A673 (cell line): ENCODE results near the gene FMO2. TPM values are rescaled to one million over a fixed set of nuclear protein-coding genes. Genes with fewer than 3 reads are reported as not detected.
A peak's percentile ranks its signal among the peaks of the same experiment; 100 is the strongest.
"Not testable (repeated sequence)": the region's sequence is repeated elsewhere in the genome, so short reads cannot be mapped to it uniquely, and the experiment has no call there.

Experiments
- BruUV-seq: library from RNA; stranded (reverse); fragments of 400-500 nt; replicated peaks from 2 replicates; lab custom pipeline; 2021; lab: Mats Ljungman, UMichigan
- CTCF ChIA-PET: fragments of 300-600 bp; sonication (Branson Sonifier 250); formaldehyde crosslinking; loops from one replicate; lab custom pipeline; 2022; ENCODE audit warnings: antibody characterized with exemption; lab: Charles Lee
- POLR2A ChIA-PET: fragments of 300-600 bp; sonication (Branson Sonifier 250); formaldehyde crosslinking; loops from one replicate; lab custom pipeline; 2022; ENCODE audit warnings: antibody characterized with exemption; ENCODE audit not compliant: low non-redundant PET; lab: Charles Lee
- DNase-seq: peaks from one replicate; pipeline ENCODE4 v3.0.0-alpha.2; 2015; ENCODE audit warnings: low spot score
- H3K27ac ChIP-seq: fragments of 200-600 bp; sonication (generic); 2 replicates; pipeline ENCODE4 v1.5.1; 2016; ENCODE audit warnings: mixed run types, low read depth, mild to moderate bottlenecking, mixed read lengths, antibody characterized with exemption, low read length; ENCODE audit not compliant: poor library complexity, severe bottlenecking
- H3K27me3 ChIP-seq: fragments of 200-600 bp; sonication (generic); replicated peaks from 2 replicates; pipeline ENCODE4 v1.6.1; 2017; ENCODE audit warnings: mixed run types, low read depth, mild to moderate bottlenecking, mixed read lengths, antibody characterized with exemption, low read length; ENCODE audit not compliant: insufficient read depth, poor library complexity
- H3K36me3 ChIP-seq: fragments of 200-600 bp; sonication (generic); 2 replicates; pipeline ENCODE4 v1.6.1; 2016; ENCODE audit warnings: mixed run types, mild to moderate bottlenecking, mixed read lengths, antibody characterized with exemption, low read length; ENCODE audit not compliant: insufficient read depth, poor library complexity, severe bottlenecking
- H3K4me1 ChIP-seq: fragments of 200-600 bp; sonication (generic); 2 replicates; pipeline ENCODE4 v1.6.1; 2017; ENCODE audit warnings: mixed run types, mild to moderate bottlenecking, mixed read lengths, antibody characterized with exemption, low read length; ENCODE audit not compliant: insufficient read depth, poor library complexity, severe bottlenecking
- H3K4me3 ChIP-seq: fragments of 200-600 bp; sonication (generic); 2 replicates; pipeline ENCODE4 v1.5.1; 2016; ENCODE audit warnings: low read depth, mixed run types, mild to moderate bottlenecking, mixed read lengths, low read length; ENCODE audit not compliant: poor library complexity, severe bottlenecking
- H3K9me3 ChIP-seq: fragments of 200-600 bp; sonication (generic); 2 replicates; pipeline ENCODE4 v1.6.1; 2016; ENCODE audit warnings: mixed run types, low read depth, mild to moderate bottlenecking, mixed read lengths, antibody characterized with exemption, low read length; ENCODE audit not compliant: poor library complexity, severe bottlenecking
- EZH2 ChIP-seq: fragments of 200-600 bp; sonication (generic); IDR thresholded peaks from 2 replicates; pipeline ENCODE4 v1.6.1; 2017; ENCODE audit warnings: borderline replicate concordance, low read depth, mild to moderate bottlenecking, mixed read lengths, antibody characterized with exemption, low read length; ENCODE audit not compliant: poor library complexity, severe bottlenecking
- intact Hi-C: fragments of 100-400 bp; cut with micrococcal nuclease; formaldehyde crosslinking; loops from one replicate; pipeline ENCODE4 v1.10.0; 2022; ENCODE audit not compliant: unreplicated experiment
- total RNA-seq: library from RNA; stranded (reverse); gene quantifications from 2 replicates; pipeline ENCODE4 v1.2.3, GENCODE V29; 2021
- TF ChIP-seq, protein P1 (sequence below): fragments of 300-800, 200-600 bp; sonication (generic); conservative IDR thresholded peaks from 2 replicates; pipeline ENCODE4 v1.5.1; 2017; ENCODE audit warnings: low read depth, mild to moderate bottlenecking, antibody characterized with exemption, low read length, moderate library complexity, mixed read lengths

Gene FMO2
- total RNA-seq, 1 experiment from 2014 or later = not detected

DNA sequence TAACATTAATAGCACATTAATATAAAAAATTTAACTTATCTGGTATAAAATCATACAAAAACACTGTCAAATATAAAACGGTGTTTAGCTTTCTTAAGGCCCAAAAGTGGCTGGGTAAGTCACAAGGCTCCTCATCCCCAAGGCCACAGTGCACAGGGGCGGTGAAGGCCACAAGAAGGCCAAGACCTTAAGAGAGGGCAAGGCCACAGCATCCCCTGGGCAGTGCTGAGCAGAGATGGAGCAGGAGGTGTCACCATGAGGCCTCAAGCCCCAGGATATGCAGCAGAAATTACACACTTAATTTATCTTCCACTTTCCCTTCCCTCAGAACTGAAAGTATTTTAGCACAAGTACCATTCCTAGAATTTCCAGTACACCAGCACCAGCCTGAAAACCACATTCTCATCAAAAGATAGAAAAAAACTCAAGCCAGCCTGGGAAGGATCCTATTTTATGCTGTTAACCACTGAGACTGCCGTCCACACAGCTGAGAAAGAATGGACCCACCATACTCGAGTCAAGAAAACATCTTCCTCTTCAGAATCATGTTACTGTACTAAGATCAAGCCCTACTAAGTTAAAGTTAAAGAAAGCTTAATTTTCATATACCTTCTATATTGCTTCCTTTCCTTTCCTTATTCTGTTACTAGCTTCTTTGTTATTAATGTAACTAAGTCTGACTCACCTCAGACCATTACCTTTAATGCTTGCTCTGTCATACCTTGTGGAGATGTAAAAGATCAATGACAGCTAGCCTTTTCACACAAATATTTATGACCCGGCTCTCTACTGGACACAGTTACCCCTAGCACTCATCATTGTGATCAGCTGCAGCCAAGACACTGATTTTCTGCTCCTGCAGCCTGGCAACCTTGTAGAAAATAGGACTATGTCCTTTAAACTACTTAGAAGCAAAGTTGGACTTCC lies 36.8 kb downstream of the FMO2 start:
- intact Hi-C loops = no loop called here
- no peak for TF ChIP-seq EZH2
- TF ChIP-seq, protein P1, sequence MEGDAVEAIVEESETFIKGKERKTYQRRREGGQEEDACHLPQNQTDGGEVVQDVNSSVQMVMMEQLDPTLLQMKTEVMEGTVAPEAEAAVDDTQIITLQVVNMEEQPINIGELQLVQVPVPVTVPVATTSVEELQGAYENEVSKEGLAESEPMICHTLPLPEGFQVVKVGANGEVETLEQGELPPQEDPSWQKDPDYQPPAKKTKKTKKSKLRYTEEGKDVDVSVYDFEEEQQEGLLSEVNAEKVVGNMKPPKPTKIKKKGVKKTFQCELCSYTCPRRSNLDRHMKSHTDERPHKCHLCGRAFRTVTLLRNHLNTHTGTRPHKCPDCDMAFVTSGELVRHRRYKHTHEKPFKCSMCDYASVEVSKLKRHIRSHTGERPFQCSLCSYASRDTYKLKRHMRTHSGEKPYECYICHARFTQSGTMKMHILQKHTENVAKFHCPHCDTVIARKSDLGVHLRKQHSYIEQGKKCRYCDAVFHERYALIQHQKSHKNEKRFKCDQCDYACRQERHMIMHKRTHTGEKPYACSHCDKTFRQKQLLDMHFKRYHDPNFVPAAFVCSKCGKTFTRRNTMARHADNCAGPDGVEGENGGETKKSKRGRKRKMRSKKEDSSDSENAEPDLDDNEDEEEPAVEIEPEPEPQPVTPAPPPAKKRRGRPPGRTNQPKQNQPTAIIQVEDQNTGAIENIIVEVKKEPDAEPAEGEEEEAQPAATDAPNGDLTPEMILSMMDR = no peak
- ChIA-PET POLR2A (no interaction called here), CTCF (no interaction called here)
- Histone ChIP-seq H3K4me1 (peaks cover 33% of the 10 kb centered on the region), H3K27ac (peak overlapping the region; percentile 41), H3K36me3 (no peaks in the 10 kb centered on the region), H3K9me3 (no peaks in the 10 kb centered on the region), H3K27me3 (no peaks in the 10 kb centered on the region), H3K4me3 (no peak overlapping the region)
- no peak for DNase-seq
- no TSS peak for BruUV-seq

DNA sequence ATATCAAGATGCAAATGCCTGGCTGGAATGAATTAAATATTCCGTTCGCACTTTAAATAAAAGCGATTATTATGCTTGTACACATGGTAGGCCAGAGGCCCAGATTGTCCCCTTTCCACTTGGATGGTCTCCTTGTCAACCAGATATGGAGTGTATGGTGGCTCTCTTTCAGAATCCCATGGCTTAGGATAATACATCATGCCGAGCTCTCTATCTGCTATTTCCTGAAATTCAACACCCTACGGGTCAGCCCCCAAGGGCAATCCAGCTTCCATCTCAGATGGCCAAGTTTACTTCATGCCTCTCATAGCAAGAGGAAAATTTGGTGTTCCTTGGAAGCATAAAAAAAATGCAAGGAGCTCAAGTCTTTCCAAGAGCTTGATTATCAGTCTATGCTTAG lies 37.8 kb downstream of the FMO2 start:
- intact Hi-C loops = no loop called here
- Histone ChIP-seq H3K4me1 (peaks cover 33% of the 10 kb centered on the region), H3K4me3 (no peak overlapping the region), H3K27ac (peak overlapping the region; percentile 41), H3K27me3 (no peaks in the 10 kb centered on the region), H3K36me3 (no peaks in the 10 kb centered on the region), H3K9me3 (no peaks in the 10 kb centered on the region)
- ChIA-PET CTCF (interaction anchor here (0.7 kb wide), 1 partner anchor 18 kb away, joined by 3 read pairs; no protein-coding TSS in a partner anchor), POLR2A (no interaction called here)
- BruUV-seq = no TSS peak
- DNase-seq = peak; percentile 62
- TF ChIP-seq EZH2 = no peak
- TF ChIP-seq, protein P1 = no peak

DNA sequence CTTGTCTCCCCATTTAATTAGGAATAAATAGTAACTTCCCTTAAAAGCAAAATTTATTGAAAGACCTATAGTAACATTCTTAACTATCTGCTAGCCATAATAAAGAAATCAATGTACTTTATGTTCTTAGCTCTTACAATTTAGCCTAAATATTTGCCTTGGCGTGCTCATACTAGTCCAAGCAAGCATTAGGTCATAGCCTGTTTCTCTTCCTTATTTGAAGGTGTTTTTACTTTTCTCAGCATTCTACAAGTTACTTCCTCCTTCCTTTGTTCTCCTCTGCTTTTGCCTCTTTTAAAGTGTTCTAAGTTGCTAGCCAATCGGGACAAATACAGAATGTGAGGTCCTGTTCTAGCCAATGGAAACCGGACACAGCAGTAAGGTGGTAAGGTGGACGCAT lies 39.2 kb downstream of the FMO2 start:
- intact Hi-C loops, H3K27me3 ChIP-seq, H3K9me3 ChIP-seq, CTCF ChIA-PET, H3K27ac ChIP-seq, H3K36me3 ChIP-seq, BruUV-seq, H3K4me3 ChIP-seq, POLR2A ChIA-PET, DNase-seq: not testable (repeated sequence)
- peaks cover 33% of the 10 kb centered on the region for H3K4me1 ChIP-seq
